HepG2 (cell line): ENCODE measurements around the gene ZPR1. TPM values are rescaled to one million over a fixed set of nuclear protein-coding genes. Genes with fewer than 3 reads are reported as not detected.

Source experiments
- ADNP ChIP-seq: sonication (generic); formaldehyde crosslinking; IDR thresholded peaks from 2 replicates; pipeline ENCODE4 v1.4.0; 2020; ENCODE audit warnings: missing genetic modification reagents
- BRF2 ChIP-seq: sonication (generic); formaldehyde crosslinking; IDR thresholded peaks from 2 replicates; pipeline ENCODE4 v1.8.1; 2022; ENCODE audit warnings: mild to moderate bottlenecking, missing genetic modification reagents
- CREB1 ChIP-seq, 2 experiments: fragments of 450-650 bp in 1 of 2; IDR thresholded peaks; 2 replicates each; pipeline ENCODE4 v1.6.1; 2016 to 2017; ENCODE audit warnings: control low read depth in 1 of 2, mild to moderate bottlenecking in 1 of 2, missing compliant biosample characterization in 1 of 2, missing genetic modification characterization in 1 of 2
- DMAP1 ChIP-seq: IDR thresholded peaks from 2 replicates; pipeline ENCODE4 v1.6.1; 2016
- DMTF1 ChIP-seq: sonication (generic); formaldehyde crosslinking; IDR thresholded peaks from 2 replicates; pipeline ENCODE4 v1.4.0; 2020; ENCODE audit warnings: mild to moderate bottlenecking, missing genetic modification reagents
- IKZF1 ChIP-seq: fragments of 450-650 bp; IDR thresholded peaks from 2 replicates; pipeline ENCODE4 v1.7.1; 2016
- NCOA2 ChIP-seq: sonication (generic); formaldehyde crosslinking; IDR thresholded peaks from 2 replicates; pipeline ENCODE4 v1.8.0; 2022; ENCODE audit warnings: inconsistent platforms
- SATB2 ChIP-seq: sonication (generic); formaldehyde crosslinking; IDR thresholded peaks from 2 replicates; pipeline ENCODE4 v1.5.0; 2020; ENCODE audit warnings: missing genetic modification reagents
- SKIL ChIP-seq: sonication (generic); formaldehyde crosslinking; IDR thresholded peaks from 2 replicates; pipeline ENCODE4 v1.8.0; 2022; ENCODE audit warnings: missing genetic modification reagents, mild to moderate bottlenecking, moderate library complexity, borderline replicate concordance
- SMAD9 ChIP-seq: sonication (generic); formaldehyde crosslinking; IDR thresholded peaks from 2 replicates; pipeline ENCODE4 v1.5.1; 2020; ENCODE audit warnings: mild to moderate bottlenecking, missing genetic modification reagents
- SYNCRIP ChIP-seq: fragments of 200-400 bp; formaldehyde crosslinking; IDR thresholded peaks from 2 replicates; pipeline ENCODE4 v1.6.1; 2018; ENCODE audit warnings: mild to moderate bottlenecking, low read depth, low read length; ENCODE audit not compliant: insufficient read depth
- ZBED4 ChIP-seq: sonication (generic); formaldehyde crosslinking; IDR thresholded peaks from 2 replicates; pipeline ENCODE4 v1.4.0; 2020; ENCODE audit warnings: missing genetic modification reagents, borderline replicate concordance
- ZFX ChIP-seq: sonication (generic); formaldehyde crosslinking; IDR thresholded peaks from 2 replicates; pipeline ENCODE4 v1.4.0; 2020; ENCODE audit warnings: mild to moderate bottlenecking, low read depth, missing genetic modification reagents, moderate library complexity
- ZMAT3 ChIP-seq: sonication (generic); formaldehyde crosslinking; conservative IDR thresholded peaks from 2 replicates; pipeline ENCODE4 v1.7.0; 2021; ENCODE audit warnings: missing genetic modification reagents
- ZNF124 ChIP-seq: sonication (generic); formaldehyde crosslinking; IDR thresholded peaks from 2 replicates; pipeline ENCODE4 v1.4.0; 2020; ENCODE audit warnings: missing genetic modification reagents
- ZNF720 ChIP-seq: sonication (generic); formaldehyde crosslinking; IDR thresholded peaks from 2 replicates; pipeline ENCODE4 v1.4.0; 2020; ENCODE audit warnings: missing genetic modification reagents
- ZNF788 ChIP-seq: sonication (generic); formaldehyde crosslinking; IDR thresholded peaks from 2 replicates; pipeline ENCODE4 v1.5.0; 2020; ENCODE audit warnings: mild to moderate bottlenecking, missing genetic modification reagents, borderline replicate concordance
- polyA plus RNA-seq, 8 experiments: library from polyadenylated mRNA; depleted of rRNA in 3 of 8; stranded (reverse) in 7 of 8; unstranded in 1 of 8; fragments of >200 nt; fragmentation: Illumina TruSeq in 4 of 8; extraction: Trizol in 4 of 8; gene quantifications; 2 replicates each; pipeline versions ENCODE4 v1.2.1 to v1.2.3, GENCODE V29; 2011 to 2016; ENCODE audit warnings: low read depth in 4 of 8, missing spikeins in 1 of 8, mixed read lengths in 1 of 8; ENCODE audit not compliant: insufficient read depth in 1 of 8
- total RNA-seq, 5 experiments: library from RNA; depleted of rRNA; stranded (reverse); fragments of >200 nt; fragmentation: Illumina TruSeq; extraction: Trizol; gene quantifications; 2 replicates each; pipeline ENCODE4 v1.2.3, GENCODE V29; 2016; ENCODE audit warnings: low read depth in 1 of 5
- TF ChIP-seq, protein P1 (sequence below), 2 experiments: sonication (generic) in 1 of 2; formaldehyde crosslinking in 1 of 2; IDR thresholded peaks; 2 replicates each; pipeline versions ENCODE4 v1.4.0 to v1.6.1; 2018 to 2020; ENCODE audit warnings: missing genetic modification reagents in 2 of 2, borderline replicate concordance in 1 of 2, low read depth in 1 of 2, mild to moderate bottlenecking in 1 of 2, missing biosample characterization in 1 of 2

Gene ZPR1
- total and polyA plus RNA-seq, 2 of the 13 experiments (the other 11 are each of a cell fraction or from before 2014, with no cell fraction given), result 40.0 to 79.3 TPM

DNA sequence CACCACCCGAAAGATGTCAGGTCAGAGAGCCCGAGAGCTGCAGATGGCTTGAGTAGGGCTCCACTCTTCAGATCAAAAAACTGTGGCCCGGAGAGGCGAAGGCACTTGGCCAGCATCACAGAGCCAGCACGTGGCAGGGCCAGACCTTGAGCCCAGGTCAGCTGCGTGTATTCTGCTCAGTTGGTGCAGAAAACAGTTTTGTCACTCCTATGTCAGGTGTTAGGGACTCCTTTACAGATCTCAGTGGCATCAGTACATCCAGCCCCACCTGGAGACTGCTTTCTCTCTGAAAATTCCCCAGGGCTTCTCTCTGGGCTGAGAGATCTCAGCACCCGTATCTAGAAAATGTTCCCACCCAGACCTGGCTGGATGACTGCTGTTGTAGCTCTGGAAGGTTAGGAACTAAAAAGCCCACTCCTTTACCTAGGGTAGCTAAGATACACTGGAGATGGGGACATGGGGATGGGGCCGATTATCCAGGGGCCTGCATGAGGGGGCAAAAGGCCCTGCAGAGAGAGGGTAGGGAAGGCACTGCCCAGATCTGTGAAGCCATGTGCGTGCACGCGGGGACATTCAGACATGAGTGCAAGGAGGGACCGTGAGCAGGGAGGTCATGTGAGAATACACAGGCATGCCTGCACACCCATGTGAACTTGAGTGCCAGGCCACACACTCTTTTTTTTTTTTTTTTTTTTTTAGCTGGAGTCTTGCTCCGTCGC, 46.2 kb upstream of the ZPR1 start (continued):
- TF ChIP-seq SATB2 (no peak), ZNF788 (CRISPR knock-in tag) (peak; percentile 62; the same call in 1 of the 2 replicates), ZBED4 (peak; percentile 88), SMAD9 (CRISPR knock-in tag) (no peak; the same call in 1 of the 2 replicates), NCOA2 (CRISPR knock-in tag) (peak; percentile 74), ZMAT3 (CRISPR knock-in tag) (peak; percentile 80), DMAP1 (CRISPR knock-in tag) (no peak), IKZF1 (no peak), CREB1 (IDR thresholded peaks at IDR 0.05) (no peak), CREB1 (CRISPR knock-in tag; IDR thresholded peaks at IDR 0.05) (no peak), DMTF1 (CRISPR knock-in tag) (no peak), BRF2 (CRISPR knock-in tag) (0 out of 2 replicates have a peak, but pooled peaks have one; percentile 22), SYNCRIP (no peak), ADNP (no peak), ZNF124 (CRISPR knock-in tag) (no peak), ZNF720 (CRISPR knock-in tag) (no peak), ZFX (CRISPR knock-in tag) (peak; percentile 89), SKIL (CRISPR knock-in tag) (peak; percentile 33; the same call in 1 of the 2 replicates)
- TF ChIP-seq, protein P1, sequence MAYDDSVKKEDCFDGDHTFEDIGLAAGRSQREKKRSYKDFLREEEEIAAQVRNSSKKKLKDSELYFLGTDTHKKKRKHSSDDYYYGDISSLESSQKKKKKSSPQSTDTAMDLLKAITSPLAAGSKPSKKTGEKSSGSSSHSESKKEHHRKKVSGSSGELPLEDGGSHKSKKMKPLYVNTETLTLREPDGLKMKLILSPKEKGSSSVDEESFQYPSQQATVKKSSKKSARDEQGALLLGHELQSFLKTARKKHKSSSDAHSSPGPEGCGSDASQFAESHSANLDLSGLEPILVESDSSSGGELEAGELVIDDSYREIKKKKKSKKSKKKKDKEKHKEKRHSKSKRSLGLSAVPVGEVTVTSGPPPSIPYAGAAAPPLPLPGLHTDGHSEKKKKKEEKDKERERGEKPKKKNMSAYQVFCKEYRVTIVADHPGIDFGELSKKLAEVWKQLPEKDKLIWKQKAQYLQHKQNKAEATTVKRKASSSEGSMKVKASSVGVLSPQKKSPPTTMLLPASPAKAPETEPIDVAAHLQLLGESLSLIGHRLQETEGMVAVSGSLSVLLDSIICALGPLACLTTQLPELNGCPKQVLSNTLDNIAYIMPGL (CRISPR knock-in tag; IDR thresholded peaks at IDR 0.05; ENCODE audit: borderline replicate concordance in 1 of 2, low read depth in 1 of 2), result no peak
